NCI-H2227 (cell line): ENCODE measurements around the gene VAV2.

Experiments used
- DNase-seq: peaks from one replicate; lab custom pipeline; 2025; ENCODE audit not compliant: unreplicated experiment; lab: John Stamatoyannopoulos, UW

Gene VAV2

DNA sequence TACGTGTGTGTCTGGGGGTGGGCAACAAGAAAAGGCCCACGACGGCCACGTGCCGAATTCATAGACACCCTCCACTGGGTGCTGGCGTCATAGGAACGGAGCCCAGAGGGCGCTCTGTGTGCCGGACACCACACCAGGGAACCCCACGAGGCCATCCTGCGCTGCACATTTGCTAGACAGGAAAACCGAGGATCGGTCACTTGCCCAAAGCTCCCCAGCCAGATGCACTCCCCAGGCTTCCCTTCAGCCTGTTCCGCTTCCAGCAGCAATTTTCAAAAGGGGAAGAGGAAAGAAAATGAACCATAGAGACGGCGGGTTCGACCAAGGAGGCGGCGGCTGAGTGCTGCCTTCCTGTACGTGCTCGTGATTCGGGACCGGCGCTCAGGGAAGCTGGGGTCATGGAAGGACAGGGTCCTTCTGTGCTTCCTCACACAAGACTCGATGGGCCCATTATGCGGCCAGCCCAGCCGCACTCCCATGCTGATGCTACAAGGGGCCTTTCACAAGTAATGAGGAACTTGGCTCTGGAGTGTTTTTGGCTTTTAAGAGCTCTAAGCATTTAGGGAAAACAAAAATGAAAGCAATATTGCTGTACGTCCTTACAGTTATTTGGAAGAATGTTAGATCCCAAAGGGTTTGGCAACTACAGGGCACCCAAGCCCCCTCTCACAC lies 129.4 kb downstream of the VAV2 start:
- no peak for DNase-seq

- DNase-seq = no peak
These were observed 130.4 kb downstream of the VAV2 start for GRCh38 chr9:133861692-133862091.

GRCh38 chr9:133861086-133861485 lies 131.0 kb downstream of the VAV2 start:
- DNase-seq = peak; percentile 10

GRCh38 chr9:133858771-133859170 lies 133.4 kb downstream of the VAV2 start:
- DNase-seq = no peak

DNA sequence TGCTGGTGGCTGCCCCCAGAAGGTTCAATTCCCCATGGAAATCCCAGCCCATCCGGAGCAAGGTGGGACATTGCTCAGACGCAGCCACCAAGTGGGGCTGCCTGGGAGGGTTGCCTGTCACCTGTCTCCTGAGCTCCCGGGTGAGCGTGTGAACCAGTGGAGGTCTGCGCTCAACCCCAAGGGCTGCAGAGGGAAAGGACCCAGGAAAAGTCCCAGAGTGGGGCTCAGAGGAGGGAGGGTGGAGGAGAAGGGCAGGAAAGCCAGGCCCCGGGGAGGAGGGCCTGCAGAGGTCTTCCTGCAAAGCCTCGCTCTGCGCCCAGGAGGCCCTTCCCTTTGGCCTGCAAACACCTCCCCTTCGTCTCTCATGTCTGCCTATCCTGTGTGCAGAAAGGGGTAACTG lies 134.5 kb downstream of the VAV2 start:
- DNase-seq = no peak

GRCh38 chr9:133856798-133857197 lies 135.3 kb downstream of the VAV2 start:
- DNase-seq = no peak

DNA sequence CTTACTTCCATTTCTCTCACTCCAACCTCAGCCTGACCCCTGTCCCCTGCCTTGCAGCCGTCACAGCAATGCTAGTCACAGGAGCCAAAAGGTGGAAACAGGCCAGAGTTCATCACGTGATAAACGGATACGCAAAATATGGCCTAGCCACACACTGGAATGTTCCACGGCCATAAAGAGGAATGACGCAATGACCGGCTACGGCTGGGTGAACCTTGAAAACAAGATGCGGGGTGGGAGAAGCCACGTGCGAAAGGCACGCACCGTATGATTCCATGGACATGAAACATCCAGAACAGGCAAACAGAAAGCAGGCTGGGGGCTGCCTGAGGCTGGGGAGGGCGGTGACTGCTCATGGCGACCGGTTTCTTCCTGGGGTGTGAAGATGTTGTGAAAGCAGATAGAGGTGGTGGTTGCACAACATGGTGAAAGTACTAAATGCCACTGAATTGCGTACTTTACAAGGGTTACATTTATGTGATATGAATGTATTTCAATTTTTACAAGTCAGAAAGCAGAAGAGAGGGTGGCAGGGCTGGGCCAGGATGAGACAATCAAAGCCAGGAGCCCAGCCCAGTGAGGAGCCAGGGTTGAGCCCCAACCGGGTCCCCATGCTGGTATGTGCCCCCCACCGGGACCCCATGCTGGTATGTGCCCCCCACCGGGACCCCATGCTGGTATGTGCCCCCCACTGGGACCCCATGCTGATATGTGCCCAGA lies 136.2 kb downstream of the VAV2 start:
- no peak for DNase-seq

GRCh38 chr9:133855371-133855770 lies 136.8 kb downstream of the VAV2 start:
- no peak for DNase-seq

DNA sequence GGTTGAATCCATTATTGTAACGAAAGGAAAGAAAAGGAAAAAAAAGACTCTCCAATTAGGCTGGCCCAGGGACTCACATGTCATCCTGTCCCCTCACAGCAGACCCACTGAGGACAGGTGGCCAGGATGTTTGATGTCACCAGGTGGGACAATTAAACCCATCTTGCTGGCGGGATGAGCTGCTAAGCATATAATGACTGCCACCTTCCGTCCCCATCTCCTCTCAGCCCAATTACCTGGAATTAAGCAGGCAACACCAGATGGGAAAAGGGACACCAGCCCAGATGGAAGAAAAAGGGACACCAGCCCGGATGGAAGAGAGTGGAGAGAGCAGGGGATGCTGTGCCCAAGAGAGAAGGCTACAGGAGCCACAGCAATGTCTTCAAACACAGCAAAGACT lies 137.4 kb downstream of the VAV2 start:
- no peak for DNase-seq

- DNase-seq = no peak
These were observed 138.1 kb downstream of the VAV2 start for GRCh38 chr9:133854048-133854447.

- DNase-seq = no peak
These were observed 138.8 kb downstream of the VAV2 start for GRCh38 chr9:133853331-133853730.

GRCh38 chr9:133852431-133852830 lies 139.7 kb downstream of the VAV2 start:
- no peak for DNase-seq

DNA sequence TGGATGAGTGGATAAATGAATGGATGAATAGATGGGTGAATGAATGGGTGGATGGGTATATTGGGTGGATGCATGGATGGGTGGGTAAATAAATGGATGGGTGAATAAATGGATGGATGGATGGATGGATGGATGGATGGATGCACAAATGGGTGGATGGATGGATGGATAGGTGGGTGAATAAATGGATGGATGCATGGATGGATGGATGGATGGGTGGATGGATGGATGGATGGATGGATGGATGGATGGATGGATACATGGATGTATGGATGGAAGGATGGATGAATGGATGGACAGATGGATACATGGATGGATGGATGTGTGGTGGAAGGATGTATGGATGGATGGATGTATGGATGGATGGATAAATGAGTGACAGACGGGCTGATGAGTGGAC lies 140.4 kb downstream of the VAV2 start:
- DNase-seq = no peak

GRCh38 chr9:133850937-133851336 lies 141.2 kb downstream of the VAV2 start:
- DNase-seq = no peak

DNA sequence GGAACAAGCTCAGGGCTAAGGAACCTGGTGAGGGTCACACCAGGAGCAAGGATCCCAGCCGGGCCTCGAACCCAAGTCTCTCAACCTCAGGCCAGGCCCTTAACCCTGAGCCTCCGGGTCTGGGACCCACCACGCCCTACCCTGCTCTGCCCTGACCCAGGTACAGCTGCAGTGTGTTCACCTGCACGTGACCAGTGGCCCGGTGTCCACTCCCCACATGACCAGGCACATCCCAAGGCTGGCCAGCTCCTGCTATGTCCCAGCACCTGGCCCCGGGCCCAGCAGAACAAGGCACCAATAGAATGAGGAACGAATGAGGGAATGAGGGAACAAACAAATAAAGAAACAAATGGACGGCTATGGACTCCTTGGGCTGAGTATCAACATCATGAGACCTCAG lies 142.0 kb downstream of the VAV2 start:
- DNase-seq = no peak

GRCh38 chr9:133849110-133849670 lies 142.9 kb downstream of the VAV2 start:
- no peak for DNase-seq

DNA sequence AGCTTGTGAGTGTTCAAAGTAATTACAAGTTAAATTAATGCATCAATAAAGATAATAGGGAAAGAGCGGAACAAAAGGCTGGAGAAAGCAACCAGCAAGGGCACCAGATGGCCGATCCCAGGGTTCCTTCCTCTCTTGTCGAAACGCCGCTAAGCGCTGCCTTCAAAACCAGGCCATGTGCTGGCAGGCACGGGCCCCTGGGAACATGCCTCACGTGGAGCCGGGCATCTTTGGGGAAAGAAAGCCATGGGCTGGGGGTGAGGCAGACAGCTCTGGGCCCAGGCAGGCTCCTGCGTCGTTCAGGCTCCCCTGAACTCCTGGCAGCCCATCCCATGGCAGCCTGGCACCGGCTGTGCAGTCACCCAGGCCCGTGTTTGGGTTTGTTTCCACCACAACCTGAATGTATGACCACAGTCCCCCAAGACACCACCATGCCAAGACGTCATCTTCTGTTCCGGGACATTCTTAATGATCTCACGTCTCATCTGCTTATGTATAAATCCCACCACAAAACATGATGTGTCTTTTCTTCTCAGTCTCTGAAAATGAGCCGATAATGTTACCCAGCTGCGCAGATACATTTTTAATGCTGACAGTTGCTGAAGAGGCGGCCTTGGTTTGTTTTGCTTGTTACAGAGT lies 143.5 kb downstream of the VAV2 start:
- no peak for DNase-seq

GRCh38 chr9:133846483-133847090 lies 145.5 kb downstream of the VAV2 start:
- DNase-seq = no peak

DNA sequence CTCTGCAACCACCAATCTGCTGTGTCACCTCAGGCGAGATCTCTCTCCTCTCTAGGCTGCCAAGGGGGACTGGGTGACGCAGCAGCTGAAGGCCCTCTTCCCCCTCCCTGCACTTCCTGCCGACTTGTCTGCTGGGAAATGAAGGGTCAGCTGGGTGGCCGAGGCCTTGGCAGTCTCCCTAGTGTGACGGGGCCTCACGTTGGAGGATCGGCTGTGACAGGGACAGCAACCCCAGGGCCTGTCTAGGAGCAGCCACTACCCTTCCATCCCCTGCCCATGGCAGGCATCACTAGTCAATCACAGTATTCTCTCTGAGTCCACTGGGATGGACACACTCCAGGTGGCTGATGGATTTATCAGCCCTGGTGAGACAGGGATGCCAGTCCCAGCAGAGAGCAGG lies 146.7 kb downstream of the VAV2 start:
- DNase-seq = no peak

GRCh38 chr9:133844881-133845410 lies 147.2 kb downstream of the VAV2 start:
- no peak for DNase-seq

GRCh38 chr9:133844398-133844784 lies 147.7 kb downstream of the VAV2 start:
- DNase-seq = no peak
